HepG2 (cell line): Measurements from ENCODE around the gene ITK. TPM values are rescaled to one million over a fixed set of nuclear protein-coding genes. Genes with fewer than 3 reads are reported as not detected.

Experiments used
- ARNT2 ChIP-seq: sonication (generic); formaldehyde crosslinking; IDR thresholded peaks from 2 replicates; pipeline ENCODE4 v1.8.0; 2022; ENCODE audit warnings: mild to moderate bottlenecking, low read depth, missing genetic modification reagents, moderate library complexity
- CEBPG ChIP-seq: IDR thresholded peaks from 2 replicates; pipeline ENCODE4 v1.6.1; 2016
- KDM5B ChIP-seq: sonication (generic); formaldehyde crosslinking; IDR thresholded peaks from 2 replicates; pipeline ENCODE4 v1.4.0; 2020; ENCODE audit warnings: missing genetic modification reagents, mild to moderate bottlenecking, borderline replicate concordance
- NKX3-1 ChIP-seq: sonication (generic); formaldehyde crosslinking; IDR thresholded peaks from 2 replicates; pipeline ENCODE4 v1.5.0; 2020; ENCODE audit warnings: missing genetic modification reagents
- NR2F6 ChIP-seq, 2 experiments: IDR thresholded peaks; 2 replicates each; pipeline ENCODE4 v1.6.1; 2016; ENCODE audit warnings: antibody characterized with exemption in 1 of 2, mild to moderate bottlenecking in 1 of 2
- ONECUT2 ChIP-seq: sonication (generic); formaldehyde crosslinking; IDR thresholded peaks from 2 replicates; pipeline ENCODE4 v1.4.0; 2020; ENCODE audit warnings: missing genetic modification reagents
- PHB2 ChIP-seq: fragments of 450-650 bp; IDR thresholded peaks from 2 replicates; pipeline ENCODE4 v1.6.1; 2018; ENCODE audit not compliant: partially characterized antibody
- PITX1 ChIP-seq: sonication (generic); formaldehyde crosslinking; IDR thresholded peaks from 2 replicates; pipeline ENCODE4 v1.5.1; 2020; ENCODE audit warnings: mild to moderate bottlenecking, missing genetic modification reagents
- RFXAP ChIP-seq: sonication (generic); formaldehyde crosslinking; IDR thresholded peaks from 2 replicates; pipeline ENCODE4 v1.4.0; 2020; ENCODE audit warnings: missing genetic modification reagents, borderline replicate concordance
- SKI ChIP-seq: fragments of 450-650 bp; IDR thresholded peaks from one replicate; pipeline ENCODE4 v1.6.1; 2018; ENCODE audit warnings: mild to moderate bottlenecking; ENCODE audit not compliant: partially characterized antibody
- SP2 ChIP-seq: sonication (generic); formaldehyde crosslinking; IDR thresholded peaks from 2 replicates; pipeline ENCODE4 v1.5.1; 2020; ENCODE audit warnings: mild to moderate bottlenecking, missing genetic modification reagents
- ZFP90 ChIP-seq: sonication (generic); formaldehyde crosslinking; IDR thresholded peaks from 2 replicates; pipeline ENCODE4 v1.8.0; 2022; ENCODE audit warnings: missing genetic modification reagents, mild to moderate bottlenecking, inconsistent platforms, borderline replicate concordance
- ZNF329 ChIP-seq: sonication (generic); formaldehyde crosslinking; IDR thresholded peaks from 2 replicates; pipeline ENCODE4 v1.9.0; 2021; ENCODE audit warnings: low read depth, mild to moderate bottlenecking, missing genetic modification reagents
- ZNF567 ChIP-seq: sonication (generic); formaldehyde crosslinking; IDR thresholded peaks from 2 replicates; pipeline ENCODE4 v1.8.1; 2023; ENCODE audit warnings: mild to moderate bottlenecking, missing genetic modification reagents, borderline replicate concordance
- ZNF781 ChIP-seq: sonication (generic); formaldehyde crosslinking; IDR thresholded peaks from 2 replicates; pipeline ENCODE4 v1.5.1; 2020; ENCODE audit warnings: borderline replicate concordance, mild to moderate bottlenecking, missing genetic modification reagents; ENCODE audit errors: not compliant biosample characterization
- polyA plus RNA-seq, 8 experiments: library from polyadenylated mRNA; depleted of rRNA in 3 of 8; stranded (reverse) in 7 of 8; unstranded in 1 of 8; fragments of >200 nt; fragmentation: Illumina TruSeq in 4 of 8; extraction: Trizol in 4 of 8; gene quantifications; 2 replicates each; pipeline versions ENCODE4 v1.2.1 to v1.2.3, GENCODE V29; 2011 to 2016; ENCODE audit warnings: low read depth in 4 of 8, missing spikeins in 1 of 8, mixed read lengths in 1 of 8; ENCODE audit not compliant: insufficient read depth in 1 of 8
- total RNA-seq, 5 experiments: library from RNA; depleted of rRNA; stranded (reverse); fragments of >200 nt; fragmentation: Illumina TruSeq; extraction: Trizol; gene quantifications; 2 replicates each; pipeline ENCODE4 v1.2.3, GENCODE V29; 2016; ENCODE audit warnings: low read depth in 1 of 5
- TF ChIP-seq, protein P1 (sequence below): IDR thresholded peaks from 2 replicates; pipeline ENCODE4 v1.6.1; 2016; ENCODE audit warnings: missing genetic modification reagents, missing compliant biosample characterization
- TF ChIP-seq, protein P2 (sequence below): sonication (generic); formaldehyde crosslinking; IDR thresholded peaks from 2 replicates; pipeline ENCODE4 v1.5.0; 2020; ENCODE audit warnings: missing genetic modification reagents
- TF ChIP-seq, protein P3 (sequence below): sonication (generic); formaldehyde crosslinking; IDR thresholded peaks from 2 replicates; pipeline ENCODE4 v1.5.1; 2020; ENCODE audit warnings: mild to moderate bottlenecking, missing genetic modification reagents, borderline replicate concordance
- TF ChIP-seq, protein P4 (sequence below): sonication (generic); formaldehyde crosslinking; IDR thresholded peaks from 2 replicates; pipeline ENCODE4 v1.4.0; 2020; ENCODE audit warnings: missing genetic modification reagents
- TF ChIP-seq, protein P5 (sequence below): sonication (generic); formaldehyde crosslinking; IDR thresholded peaks from 2 replicates; pipeline ENCODE4 v1.5.1; 2020; ENCODE audit warnings: missing genetic modification reagents, mild to moderate bottlenecking, borderline replicate concordance

ITK gene
- total and polyA plus RNA-seq, 2 of the 13 experiments (the other 11 are each of a cell fraction or from before 2014, with no cell fraction given) = 0.01 TPM; not detected in 1

DNA sequence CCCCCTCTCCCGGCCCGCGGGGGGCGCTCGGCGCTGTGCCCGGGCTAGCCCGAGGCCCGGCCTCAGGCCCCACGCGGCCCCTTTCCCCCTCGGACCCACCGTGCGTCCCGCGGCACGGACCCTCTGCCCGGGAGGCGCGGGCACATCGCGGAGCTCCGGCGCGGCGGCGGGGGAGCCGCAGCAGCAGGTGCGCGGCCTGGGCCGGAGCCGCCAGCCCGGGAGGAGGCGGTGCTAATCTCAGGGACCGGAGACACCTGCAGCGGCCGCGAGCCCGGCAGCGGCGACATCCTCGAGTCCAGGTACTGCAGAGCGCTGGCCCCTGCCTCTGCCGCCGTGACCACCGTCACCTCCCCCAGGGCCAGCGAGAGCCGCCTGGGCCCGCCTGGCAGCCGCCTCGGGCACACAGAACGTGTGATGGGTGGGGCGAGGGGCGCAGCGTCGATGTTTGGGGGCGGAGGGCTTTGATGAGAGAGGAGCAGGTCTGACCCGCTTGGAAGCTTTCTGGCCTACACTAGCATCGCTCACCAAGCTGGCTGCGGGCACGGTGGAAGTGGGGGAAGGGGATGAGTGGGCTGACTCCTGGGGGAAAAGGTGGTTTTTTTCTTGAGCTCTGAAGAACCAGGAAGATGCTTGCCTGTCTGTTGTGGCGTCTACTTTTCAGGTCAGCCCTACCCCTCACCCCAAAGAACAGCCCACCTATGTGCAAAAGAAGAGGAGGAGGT is 85.8 kb downstream of the ITK start (continued):
- TF ChIP-seq, protein P1, sequence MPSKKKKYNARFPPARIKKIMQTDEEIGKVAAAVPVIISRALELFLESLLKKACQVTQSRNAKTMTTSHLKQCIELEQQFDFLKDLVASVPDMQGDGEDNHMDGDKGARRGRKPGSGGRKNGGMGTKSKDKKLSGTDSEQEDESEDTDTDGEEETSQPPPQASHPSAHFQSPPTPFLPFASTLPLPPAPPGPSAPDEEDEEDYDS = no peak
- TF ChIP-seq ONECUT2 = no peak
- no peak for TF ChIP-seq SP2 (CRISPR knock-in tag)
- no peak for TF ChIP-seq PHB2
- peak; percentile 44; the same call in 1 of the 2 replicates for TF ChIP-seq KDM5B (CRISPR knock-in tag)
- TF ChIP-seq ZNF567 (CRISPR knock-in tag) = no peak; the same call in 1 of the 2 replicates
- TF ChIP-seq, protein P2, sequence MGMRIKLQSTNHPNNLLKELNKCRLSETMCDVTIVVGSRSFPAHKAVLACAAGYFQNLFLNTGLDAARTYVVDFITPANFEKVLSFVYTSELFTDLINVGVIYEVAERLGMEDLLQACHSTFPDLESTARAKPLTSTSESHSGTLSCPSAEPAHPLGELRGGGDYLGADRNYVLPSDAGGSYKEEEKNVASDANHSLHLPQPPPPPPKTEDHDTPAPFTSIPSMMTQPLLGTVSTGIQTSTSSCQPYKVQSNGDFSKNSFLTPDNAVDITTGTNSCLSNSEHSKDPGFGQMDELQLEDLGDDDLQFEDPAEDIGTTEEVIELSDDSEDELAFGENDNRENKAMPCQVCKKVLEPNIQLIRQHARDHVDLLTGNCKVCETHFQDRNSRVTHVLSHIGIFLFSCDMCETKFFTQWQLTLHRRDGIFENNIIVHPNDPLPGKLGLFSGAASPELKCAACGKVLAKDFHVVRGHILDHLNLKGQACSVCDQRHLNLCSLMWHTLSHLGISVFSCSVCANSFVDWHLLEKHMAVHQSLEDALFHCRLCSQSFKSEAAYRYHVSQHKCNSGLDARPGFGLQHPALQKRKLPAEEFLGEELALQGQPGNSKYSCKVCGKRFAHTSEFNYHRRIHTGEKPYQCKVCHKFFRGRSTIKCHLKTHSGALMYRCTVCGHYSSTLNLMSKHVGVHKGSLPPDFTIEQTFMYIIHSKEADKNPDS (CRISPR knock-in tag) = 0 out of 2 replicates have a peak, but pooled peaks have one; percentile 24
- no peak for TF ChIP-seq NKX3-1 (CRISPR knock-in tag)
- TF ChIP-seq ZNF781 (CRISPR knock-in tag) = no peak
- no peak for TF ChIP-seq ZNF329 (CRISPR knock-in tag)
- no peak for TF ChIP-seq CEBPG (CRISPR knock-in tag)
- TF ChIP-seq, protein P3, sequence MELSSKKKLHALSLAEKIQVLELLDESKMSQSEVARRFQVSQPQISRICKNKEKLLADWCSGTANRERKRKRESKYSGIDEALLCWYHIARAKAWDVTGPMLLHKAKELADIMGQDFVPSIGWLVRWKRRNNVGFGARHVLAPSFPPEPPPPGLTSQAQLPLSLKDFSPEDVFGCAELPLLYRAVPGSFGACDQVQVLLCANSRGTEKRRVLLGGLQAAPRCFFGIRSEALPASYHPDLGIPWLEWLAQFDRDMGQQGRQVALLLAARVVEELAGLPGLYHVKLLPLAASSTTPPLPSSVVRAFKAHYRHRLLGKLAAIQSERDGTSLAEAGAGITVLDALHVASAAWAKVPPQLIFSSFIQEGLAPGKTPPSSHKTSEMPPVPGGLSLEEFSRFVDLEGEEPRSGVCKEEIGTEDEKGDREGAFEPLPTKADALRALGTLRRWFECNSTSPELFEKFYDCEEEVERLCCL (CRISPR knock-in tag) = no peak
- no peak for TF ChIP-seq ZFP90 (CRISPR knock-in tag)
- TF ChIP-seq, protein P4, sequence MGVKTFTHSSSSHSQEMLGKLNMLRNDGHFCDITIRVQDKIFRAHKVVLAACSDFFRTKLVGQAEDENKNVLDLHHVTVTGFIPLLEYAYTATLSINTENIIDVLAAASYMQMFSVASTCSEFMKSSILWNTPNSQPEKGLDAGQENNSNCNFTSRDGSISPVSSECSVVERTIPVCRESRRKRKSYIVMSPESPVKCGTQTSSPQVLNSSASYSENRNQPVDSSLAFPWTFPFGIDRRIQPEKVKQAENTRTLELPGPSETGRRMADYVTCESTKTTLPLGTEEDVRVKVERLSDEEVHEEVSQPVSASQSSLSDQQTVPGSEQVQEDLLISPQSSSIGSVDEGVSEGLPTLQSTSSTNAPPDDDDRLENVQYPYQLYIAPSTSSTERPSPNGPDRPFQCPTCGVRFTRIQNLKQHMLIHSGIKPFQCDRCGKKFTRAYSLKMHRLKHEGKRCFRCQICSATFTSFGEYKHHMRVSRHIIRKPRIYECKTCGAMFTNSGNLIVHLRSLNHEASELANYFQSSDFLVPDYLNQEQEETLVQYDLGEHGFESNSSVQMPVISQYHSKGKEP = no peak
- TF ChIP-seq RFXAP (CRISPR knock-in tag) = no peak
- TF ChIP-seq, protein P5, sequence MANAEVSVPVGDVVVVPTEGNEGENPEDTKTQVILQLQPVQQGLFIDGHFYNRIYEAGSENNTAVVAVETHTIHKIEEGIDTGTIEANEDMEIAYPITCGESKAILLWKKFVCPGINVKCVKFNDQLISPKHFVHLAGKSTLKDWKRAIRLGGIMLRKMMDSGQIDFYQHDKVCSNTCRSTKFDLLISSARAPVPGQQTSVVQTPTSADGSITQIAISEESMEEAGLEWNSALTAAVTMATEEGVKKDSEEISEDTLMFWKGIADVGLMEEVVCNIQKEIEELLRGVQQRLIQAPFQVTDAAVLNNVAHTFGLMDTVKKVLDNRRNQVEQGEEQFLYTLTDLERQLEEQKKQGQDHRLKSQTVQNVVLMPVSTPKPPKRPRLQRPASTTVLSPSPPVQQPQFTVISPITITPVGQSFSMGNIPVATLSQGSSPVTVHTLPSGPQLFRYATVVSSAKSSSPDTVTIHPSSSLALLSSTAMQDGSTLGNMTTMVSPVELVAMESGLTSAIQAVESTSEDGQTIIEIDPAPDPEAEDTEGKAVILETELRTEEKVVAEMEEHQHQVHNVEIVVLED (CRISPR knock-in tag) = 0 out of 2 replicates have a peak, but pooled peaks have one; percentile 16
- TF ChIP-seq ARNT2 = no peak
- TF ChIP-seq SKI = no peak
- no peak for TF ChIP-seq NR2F6 (IDR thresholded peaks at IDR 0.05)
- no peak for TF ChIP-seq NR2F6 (CRISPR knock-in tag; IDR thresholded peaks at IDR 0.05)
- TF ChIP-seq PITX1 (CRISPR knock-in tag) = no peak
